Hepatocyte (in vitro differentiated cells): ENCODE results near the gene POLD4.

Source experiments
- CTCF ChIP-seq: fragments of 200-600 bp; sonication (generic); IDR thresholded peaks from 2 replicates; pipeline ENCODE4 v1.5.1; 2016; ENCODE audit warnings: antibody characterized with exemption, mild to moderate bottlenecking; ENCODE audit not compliant: poor library complexity
- EZH2 ChIP-seq: fragments of 200-600 bp; sonication (generic); IDR thresholded peaks from 2 replicates; pipeline ENCODE4 v1.6.1; 2016; ENCODE audit warnings: antibody characterized with exemption, mild to moderate bottlenecking, borderline replicate concordance
- EZH2phosphoT487 ChIP-seq: fragments of 200-600 bp; sonication (generic); IDR thresholded peaks from one replicate; pipeline ENCODE4 v1.6.1; 2018; ENCODE audit warnings: antibody characterized with exemption, mild to moderate bottlenecking, low read depth, moderate library complexity; ENCODE audit not compliant: unreplicated experiment, severe bottlenecking

- TF ChIP-seq EZH2phosphoT487: no peak
- no peak for TF ChIP-seq CTCF
- TF ChIP-seq EZH2: no peak
Observed at GRCh38 chr11:67355794-67356386, 2.5 kb upstream of the POLD4 start.
